ENCODE results near the gene WDR81.
"Not testable (repeated sequence)": the region's sequence is repeated elsewhere in the genome, so short reads cannot be mapped to it uniquely, and the experiment has no call there.

Gene WDR81

DNA sequence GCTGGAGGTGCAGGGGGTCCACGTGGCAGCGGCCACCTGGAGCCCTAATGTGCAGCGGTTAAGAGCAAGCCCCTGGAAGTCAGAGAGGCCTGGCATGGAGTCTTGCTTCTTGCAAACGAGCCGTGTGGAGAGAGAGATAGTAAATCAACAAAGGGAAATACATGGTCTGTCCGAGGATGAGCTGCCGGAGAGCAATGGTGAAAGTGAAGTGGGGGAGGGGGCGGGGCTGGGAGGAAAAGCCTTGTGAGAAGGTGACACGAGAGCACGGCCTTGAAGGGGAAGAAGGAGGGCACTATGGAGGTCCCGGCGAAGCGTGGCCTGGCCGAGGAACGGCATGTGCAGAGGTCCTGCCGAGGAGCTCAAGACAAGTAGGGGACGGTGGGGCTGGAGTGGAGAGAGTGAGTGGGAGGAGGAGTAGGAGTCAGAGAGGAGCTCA lies 31.3 kb downstream of the WDR81 start:
- no peak for FAIRE-seq

DNA sequence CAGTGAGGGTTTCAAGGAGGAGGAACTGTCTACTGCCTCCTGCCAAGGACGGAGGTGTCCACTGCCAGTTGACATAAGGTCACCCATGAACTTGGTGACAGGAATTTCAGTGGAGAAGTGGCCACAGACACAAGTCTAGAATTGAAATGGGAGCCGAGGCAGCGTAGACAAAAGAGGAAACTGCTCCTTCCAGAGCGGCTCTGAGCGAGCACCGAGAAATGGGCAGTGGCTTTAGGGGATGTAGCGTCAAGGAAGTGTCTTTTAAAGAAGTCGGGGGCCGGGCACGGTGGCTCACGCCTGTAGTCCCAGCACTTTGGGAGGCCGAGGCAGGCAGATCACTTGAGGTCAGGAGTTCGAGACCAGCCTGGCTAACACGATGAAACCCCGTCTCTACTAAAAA lies 34.3 kb downstream of the WDR81 start:
- FAIRE-seq = no peak

DNA sequence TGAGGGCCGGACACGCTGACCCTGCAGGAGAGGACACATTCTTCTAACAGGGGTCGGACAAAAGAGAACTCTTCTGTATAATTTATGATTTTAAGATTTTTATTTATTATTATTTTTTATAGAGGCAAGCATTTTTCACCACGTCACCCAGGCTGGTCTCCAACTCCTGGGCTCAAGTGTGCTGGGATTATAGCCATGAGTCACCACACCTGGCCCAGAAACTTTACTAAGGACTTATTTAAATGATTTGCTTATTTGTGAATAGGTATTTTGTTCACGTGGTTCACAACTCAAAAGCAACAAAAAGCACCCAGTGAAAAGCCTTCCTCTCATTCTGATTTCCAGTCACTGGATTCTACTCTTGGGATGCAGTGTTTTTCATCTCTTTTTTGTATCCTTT lies 35.0 kb downstream of the WDR81 start:
- no peak for FAIRE-seq

DNA sequence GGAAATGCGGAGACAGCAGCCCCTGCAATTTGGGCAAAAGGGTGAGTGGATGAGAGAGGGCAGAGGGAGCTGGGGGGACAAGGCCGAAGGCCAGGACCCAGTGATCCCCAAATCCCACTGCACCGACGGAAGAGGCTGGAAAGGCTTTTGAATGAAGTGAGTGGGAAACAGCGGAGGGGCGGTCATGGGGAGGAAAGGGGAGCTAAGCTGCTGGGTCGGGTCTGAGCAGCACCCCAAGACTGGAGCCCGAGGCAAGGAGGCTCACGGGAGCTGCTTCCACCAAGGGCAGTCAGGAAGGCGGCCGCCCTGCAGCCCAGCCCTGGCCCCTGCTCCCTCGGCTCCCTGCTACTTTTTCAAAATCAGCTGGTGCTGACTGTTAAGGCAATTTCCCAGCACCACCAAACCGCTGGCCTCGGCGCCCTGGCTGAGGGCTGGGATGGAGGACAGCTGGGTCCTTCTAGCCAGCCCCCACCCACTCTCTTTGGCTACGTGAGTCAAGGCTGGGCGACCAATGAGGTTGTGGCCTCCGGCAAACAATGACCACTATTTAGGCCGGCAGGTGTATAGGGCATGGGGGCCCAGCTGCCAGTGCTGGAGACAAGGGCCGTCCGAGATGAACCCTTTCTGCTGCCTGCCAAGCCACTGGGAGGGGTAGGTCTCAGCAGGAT lies 37.9 kb downstream of the WDR81 start:
- no peak for FAIRE-seq

DNA sequence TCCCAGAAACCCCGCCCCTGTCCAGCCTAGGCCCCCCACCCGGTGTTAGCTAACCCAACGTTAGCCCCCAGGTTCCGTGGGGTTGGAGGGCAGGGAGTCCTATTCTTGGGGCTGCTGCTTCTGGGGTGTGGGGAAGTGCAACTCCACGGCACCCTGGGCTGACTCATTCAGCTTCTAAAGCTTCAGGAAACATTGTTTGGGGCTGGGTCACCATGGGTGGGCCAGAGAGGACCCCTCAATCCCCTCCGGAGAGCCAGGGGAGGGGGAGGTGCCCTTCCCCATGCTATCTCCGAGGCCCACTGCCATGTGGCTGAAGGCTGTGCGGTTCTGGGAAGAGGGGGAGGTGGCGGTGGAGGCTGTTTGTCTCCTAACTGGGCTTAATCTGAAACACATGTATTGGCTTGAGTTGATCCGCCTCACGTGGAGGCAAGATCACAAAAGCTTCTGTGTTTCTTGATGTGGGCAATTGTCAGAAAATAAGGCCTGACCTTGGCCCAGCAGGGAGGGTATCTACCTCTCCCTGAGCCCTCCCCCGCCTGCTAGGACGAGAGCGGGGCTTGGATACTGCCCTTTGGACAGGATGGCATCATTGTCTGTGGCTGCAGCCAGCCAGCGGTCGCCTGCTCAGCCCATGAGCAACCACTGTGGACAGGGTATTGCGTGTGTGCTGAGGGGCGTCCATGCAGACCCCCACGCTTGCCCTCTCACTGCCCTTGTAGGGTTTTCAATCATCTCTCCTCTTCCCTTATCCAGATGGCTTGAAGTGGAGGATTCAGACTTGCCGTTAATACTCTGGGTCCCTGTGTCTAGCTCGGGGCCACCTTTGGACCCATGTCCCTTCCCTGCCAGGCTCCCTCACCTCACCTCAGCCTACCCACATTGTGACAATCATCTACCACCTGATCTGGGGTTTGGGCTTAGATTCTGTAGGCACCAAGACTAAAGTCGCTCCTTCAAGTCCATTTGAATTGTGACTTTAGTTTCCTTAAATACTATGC lies 38.7 kb downstream of the WDR81 start:
- no peak for FAIRE-seq

DNA sequence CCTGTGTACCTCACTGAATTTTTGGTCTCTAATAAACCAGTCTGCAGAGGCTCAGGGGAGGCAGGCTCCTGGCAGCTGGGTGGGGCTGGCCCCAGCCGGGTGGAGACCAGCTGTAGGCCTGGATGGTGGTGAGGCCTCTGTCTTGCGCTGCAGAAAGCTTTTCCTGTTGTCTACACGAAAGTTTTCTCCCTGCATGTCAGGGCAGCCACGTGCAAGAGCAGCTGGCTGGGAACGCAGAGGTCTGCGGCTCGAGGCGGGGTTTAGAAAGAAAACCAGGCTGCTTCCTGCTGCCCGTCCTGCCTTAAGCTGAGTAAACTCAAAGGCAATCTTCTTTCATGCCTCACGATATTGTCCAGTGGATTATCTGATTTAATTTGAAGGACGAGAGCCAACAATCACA lies 39.8 kb downstream of the WDR81 start:
- no peak for FAIRE-seq

DNA sequence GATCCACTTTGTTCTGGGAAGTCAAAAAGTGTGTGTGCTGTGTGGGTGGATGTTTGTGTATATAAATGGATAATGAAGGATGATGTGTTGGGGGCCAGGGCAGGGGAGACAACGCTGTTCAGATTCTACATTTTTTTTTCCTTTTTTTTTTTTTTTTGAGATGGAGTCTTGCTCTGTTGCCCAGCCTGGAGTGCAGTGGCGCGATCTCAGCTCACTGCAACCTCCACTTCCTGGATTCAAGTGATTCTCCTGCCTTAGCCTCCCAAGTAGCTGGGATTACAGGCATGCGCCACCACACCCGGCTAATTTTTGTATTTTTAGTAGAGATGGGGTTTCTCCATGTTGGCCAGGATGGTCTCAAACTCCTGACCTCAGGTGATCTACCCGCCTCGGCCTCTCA lies 40.2 kb downstream of the WDR81 start:
- not testable (repeated sequence) for FAIRE-seq

DNA sequence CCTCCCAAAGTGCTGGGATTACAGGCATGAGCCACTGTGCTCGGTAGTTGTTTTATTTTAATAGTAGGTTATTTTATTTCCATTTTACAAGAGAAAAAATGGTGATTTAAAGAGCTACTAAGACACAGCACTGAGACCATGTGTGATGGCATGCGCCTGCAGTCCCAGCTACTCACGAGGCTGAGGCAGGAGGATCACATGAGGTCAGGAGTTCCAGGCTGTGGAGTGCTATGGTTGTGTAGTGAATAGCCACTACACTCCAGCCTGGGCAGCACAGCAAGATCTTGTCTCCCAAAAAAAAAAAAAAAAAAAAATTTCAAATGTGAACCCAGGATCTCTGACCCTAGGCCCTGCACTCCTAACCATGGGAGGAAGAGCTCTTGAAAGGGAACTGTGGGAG lies 41.1 kb downstream of the WDR81 start:
- no peak for FAIRE-seq

DNA sequence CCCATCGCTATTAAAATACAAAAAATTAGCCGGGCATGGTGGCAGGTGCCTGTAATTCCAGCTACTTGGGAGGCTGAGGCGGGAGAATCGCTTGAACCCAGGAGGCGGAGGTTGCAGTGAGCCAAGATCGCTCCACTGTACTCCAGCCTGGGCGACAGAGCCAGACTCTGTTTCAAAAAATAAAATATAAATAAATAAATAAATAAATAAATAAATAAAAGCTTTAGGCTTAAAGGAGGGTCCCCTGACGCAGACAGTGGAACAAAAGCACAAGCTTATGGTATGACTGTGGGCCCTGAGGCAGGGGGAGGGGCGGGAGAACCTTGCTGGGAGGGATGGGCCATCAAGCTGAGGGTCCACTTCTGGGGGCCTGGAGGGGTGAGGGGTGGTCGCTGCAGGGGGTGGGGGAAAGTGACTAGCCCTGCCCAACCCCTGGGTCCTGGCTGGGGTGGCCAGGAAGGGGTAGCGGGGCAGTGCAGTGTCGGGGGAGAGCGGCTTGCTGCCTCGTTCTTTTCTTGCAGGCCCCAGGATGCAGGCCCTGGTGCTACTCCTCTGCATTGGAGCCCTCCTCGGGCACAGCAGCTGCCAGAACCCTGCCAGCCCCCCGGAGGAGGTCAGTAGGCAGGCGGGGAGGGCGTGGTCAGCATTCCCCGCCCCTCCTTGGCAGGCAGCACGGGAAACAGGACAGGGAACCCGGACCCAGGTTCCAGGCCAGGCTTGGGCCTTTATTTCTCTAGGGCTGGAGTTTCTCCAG lies 42.1 kb downstream of the WDR81 start:
- no peak for FAIRE-seq

DNA sequence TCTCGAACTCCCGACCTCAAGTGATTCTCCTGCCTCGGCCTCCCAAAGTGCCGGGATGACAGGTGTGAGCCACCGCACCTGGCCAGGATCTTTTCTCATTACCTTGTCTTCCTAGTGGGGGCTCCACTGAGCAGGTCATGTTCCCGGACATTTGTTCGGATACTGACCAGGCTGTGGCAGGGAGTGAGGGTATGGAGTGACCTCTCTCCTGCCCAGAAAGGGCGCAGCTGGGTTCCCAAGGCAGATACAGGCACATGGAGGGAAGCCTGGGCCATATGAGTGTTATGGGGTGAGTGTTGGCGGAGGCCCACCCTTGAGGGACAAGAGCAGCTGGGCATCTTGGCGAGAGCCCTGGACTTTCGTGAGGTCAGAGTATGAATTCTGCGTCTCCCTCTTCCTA lies 42.9 kb downstream of the WDR81 start:
- FAIRE-seq = no peak

DNA sequence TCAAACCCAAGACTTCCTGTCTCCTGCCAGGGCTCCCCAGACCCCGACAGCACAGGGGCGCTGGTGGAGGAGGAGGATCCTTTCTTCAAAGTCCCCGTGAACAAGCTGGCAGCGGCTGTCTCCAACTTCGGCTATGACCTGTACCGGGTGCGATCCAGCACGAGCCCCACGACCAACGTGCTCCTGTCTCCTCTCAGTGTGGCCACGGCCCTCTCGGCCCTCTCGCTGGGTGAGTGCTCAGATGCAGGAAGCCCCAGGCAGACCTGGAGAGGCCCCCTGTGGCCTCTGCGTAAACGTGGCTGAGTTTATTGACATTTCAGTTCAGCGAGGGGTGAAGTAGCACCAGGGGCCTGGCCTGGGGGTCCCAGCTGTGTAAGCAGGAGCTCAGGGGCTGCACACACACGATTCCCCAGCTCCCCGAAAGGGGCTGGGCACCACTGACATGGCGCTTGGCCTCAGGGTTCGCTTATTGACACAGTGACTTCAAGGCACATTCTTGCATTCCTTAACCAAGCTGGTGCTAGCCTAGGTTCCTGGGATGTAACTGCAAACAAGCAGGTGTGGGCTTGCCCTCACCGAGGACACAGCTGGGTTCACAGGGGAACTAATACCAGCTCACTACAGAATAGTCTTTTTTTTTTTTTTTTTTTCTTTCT lies 45.4 kb downstream of the WDR81 start:
- no peak for FAIRE-seq

DNA sequence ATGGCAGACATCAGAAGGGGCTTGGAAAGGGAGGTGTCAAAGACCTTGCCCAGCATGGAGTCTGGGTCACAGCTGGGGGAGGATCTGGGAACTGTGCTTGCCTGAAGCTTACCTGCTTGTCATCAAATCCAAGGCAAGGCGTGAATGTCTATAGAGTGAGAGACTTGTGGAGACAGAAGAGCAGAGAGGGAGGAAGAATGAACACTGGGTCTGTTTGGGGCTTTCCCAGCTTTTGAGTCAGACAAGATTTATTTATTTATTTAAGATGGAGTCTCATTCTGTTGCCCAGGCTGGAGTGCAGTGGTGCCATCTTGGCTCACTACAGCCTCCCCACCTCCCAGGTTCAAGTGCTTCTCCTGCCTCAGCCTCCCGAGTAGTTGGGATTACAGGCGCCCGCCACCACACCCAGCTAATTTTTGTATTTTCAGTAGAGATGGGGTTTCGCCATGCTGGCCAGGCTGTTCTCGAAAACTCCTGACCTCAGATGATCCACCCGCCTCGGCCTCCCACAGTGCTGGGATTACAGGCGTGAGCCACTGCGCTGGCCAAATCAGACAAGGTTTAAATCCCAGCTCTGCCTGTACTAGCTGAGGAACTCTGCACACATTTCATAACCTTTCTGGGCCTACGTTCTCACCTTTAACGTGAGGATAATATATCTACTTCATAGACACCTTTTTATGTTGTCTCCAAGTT lies 48.6 kb downstream of the WDR81 start:
- FAIRE-seq = not testable (repeated sequence)

DNA sequence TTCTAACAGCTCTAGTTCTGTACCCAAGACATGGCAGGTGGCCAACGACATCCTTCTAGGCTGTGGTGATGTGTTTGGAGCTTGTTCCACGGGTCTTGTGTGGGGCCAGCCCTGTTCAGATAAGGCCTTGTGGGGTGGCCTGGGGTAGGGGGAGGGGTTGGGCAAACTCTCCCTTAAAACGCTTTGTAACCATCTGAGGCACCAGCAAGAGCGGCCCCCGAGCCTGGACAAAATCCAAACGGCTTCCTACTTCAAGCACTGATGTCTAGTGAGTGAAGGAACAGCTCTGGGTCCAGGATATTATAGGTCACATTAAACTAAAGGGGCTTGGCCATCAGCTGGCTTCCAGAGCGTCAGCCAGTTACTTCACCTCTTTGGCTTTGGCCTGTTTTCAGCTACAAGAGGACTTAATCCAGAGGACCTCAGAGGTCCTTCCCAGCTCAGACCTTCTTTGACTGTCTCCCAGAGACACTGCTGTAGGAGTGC lies 49.2 kb downstream of the WDR81 start:
- no peak for FAIRE-seq

DNA sequence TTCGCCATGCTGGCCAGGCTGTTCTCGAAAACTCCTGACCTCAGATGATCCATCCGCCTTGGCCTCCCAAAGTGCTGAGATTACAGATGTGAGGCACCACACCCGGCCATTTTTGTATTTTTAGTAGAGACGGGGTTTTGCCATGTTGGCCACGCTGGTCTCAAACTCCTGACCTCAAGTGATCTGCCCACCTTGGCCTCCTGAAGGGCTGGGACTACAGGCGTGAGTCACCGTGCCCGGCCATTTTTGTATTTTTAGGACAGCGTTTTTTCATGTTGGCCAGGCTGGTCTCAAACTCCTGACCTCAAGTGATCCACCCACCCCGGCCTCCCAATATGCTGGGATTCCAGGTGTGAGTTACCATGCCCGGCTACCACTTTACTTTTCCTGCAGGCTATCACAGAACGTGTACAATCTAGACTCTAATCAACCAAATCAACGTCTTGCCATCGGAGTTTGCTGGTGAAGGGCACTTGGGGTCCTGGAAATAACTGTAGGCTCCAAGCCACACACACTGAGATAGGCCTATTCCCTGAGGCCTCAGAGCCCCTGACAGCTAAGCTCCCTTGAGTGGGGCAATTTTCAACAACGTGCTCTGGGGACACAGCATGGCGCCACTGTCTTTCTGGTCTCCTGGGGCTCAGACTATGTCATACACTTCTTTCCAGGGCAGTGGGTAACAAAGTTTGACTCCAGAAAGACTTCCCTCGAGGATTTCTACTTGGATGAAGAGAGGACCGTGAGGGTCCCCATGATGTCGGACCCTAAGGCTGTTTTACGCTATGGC lies 50.1 kb downstream of the WDR81 start:
- no peak for FAIRE-seq

DNA sequence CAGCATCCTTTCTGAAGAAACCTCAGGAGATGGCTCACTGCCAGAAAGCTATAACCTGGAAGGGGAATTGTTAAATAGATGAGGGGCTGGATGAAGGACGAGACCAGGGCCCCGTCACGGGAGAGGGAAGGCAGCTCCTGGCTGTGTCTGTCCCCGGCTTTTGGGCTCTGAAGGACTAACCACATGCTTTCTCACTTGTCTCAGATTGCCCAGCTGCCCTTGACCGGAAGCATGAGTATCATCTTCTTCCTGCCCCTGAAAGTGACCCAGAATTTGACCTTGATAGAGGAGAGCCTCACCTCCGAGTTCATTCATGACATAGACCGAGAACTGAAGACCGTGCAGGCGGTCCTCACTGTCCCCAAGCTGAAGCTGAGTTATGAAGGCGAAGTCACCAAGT lies 51.8 kb downstream of the WDR81 start:
- FAIRE-seq = no peak

DNA sequence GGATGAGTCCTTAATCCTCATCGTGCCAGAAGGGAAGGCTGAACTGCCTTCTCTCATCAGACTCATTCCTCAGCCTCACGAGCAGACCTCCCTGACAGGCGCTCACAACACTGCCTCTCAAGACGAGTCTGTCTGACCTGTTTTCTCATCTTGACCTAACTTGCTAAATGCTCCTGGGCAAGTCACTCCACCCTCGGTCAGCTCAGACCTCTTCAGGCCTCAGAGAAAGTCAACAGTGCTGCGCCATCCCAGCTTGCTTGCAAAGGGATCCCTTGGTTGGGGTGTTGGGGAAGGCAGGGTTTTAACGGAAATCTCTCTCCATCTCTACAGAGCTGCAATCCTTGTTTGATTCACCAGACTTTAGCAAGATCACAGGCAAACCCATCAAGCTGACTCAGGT lies 52.4 kb downstream of the WDR81 start:
- no peak for FAIRE-seq

DNA sequence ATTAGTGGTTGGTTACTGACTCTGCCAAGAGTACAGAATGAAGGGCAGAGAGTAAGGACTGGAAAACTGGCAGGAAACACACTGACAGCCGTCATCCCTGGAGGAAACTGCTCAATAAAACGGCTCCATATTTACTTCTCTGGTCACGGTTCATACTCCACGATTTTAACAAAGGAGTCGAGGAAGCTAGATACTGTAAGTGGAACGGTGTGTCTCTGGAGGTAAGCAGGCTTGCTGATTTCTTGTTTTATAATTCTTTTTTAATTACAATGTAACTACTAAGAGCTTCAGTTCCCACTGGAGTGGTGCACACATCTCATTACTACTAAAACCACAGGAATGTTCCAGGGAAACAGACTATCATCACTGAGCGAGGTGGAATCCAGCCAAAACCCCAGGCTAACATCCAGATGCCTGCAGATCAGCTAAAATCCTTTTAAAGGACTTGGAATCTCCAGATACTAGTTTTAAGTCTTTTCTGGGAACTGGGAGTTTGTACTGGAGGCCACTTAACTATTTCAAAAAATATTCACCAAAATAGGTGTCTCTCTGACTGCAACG lies 55.1 kb downstream of the WDR81 start:
- FAIRE-seq = no peak

DNA sequence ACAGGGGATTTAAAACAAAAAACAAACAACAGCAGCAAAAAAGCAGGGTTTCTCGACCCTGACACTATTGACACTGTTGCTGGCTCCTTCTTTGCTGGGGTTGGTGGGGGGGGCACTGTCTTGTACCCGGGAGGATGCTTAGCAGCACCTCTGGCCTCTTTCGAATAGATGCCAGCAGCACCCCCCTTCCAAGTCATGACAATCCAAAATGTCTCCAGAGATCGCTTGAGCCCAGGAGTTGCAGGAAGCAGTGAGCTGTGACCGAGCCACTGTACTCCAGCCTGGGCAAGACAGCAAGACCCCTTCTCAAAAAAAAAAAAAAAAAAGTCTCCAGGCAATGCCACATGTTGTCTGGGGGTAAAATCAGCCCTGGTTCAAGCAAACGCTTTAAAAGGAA lies 57.7 kb downstream of the WDR81 start:
- no peak for FAIRE-seq

DNA sequence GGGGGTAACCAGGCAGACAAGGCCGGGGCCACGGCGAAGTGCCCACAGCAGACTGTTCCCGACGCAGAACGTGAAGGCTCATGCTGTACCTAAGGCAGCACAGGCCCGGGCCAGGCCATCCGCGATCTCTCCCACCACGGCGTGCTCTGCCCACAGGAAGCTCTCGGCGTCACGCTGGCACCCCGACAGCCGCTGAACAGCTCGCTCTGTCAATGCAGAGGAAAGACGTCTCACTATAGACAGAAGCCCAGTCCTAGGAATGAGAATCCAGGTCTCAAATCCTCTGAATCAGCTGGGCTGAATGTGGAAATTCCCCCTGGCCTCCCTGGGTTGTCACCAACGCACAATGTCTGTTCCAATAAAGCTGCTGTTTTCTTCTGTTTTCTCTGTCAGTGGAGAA lies 58.8 kb downstream of the WDR81 start:
- no peak for FAIRE-seq

DNA sequence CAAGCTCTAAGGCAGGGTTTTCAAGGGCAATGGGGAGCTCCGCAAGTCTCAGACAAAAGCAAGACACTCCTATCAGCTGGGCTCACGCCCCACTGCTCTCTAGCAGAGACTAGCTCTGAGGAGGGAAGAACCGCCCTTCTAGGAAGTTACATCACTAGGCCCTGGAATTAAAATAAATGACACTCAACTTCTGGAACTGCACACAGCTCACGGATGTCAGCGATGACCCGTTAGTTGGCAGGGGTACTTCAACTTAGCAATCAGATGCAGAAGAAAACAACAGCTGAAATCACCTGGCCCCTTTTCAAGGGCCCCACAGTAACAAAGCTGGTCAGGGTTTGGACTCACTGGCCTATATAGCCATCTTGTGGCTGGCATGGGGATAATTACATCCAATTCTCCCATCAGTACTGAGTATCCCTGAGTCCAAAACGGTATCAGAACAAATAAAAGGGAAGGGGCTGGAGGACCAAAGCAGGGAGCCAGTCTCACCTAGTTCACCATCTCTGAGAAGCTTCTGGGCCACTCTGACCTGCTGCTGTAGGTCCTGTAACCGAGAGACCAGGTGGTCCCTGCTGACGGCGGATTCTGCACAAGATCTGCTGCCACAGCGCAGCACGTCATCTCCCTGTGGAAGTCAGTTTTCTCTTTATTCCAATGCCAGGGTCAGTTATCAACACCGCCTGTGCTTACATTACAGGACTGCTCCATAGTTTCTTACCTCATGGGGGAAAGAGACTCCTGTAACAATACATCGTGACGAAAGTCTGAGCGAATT lies 59.5 kb downstream of the WDR81 start:
- FAIRE-seq = no peak

Measured in TTC549 (cell line).